ENCODE data around the gene RIN3.

Gene RIN3

GRCh38 chr14:92575061-92575747, 61.6 kb downstream of the RIN3 start:
- DNase-seq (ENCODE audit: low read depth in 2 of 2), result no peak

GRCh38 chr14:92575748-92576303, 62.2 kb downstream of the RIN3 start:
- no peak for DNase-seq (ENCODE audit: low read depth in 2 of 2)

- DNase-seq (ENCODE audit: low read depth in 2 of 2), result no peak
Measured at GRCh38 chr14:92577321-92577742, 63.8 kb downstream of the RIN3 start.

GRCh38 chr14:92578511-92578910, 64.9 kb downstream of the RIN3 start:
- no peak for DNase-seq (ENCODE audit: low read depth in 2 of 2)

GRCh38 chr14:92579244-92579936, 65.8 kb downstream of the RIN3 start:
- no peak for DNase-seq (ENCODE audit: low read depth in 2 of 2)

GRCh38 chr14:92581206-92581605, 67.6 kb downstream of the RIN3 start:
- DNase-seq (ENCODE audit: low read depth in 2 of 2), result no peak

- no peak for DNase-seq (ENCODE audit: low read depth in 2 of 2)
Measured at GRCh38 chr14:92581966-92582566, 68.5 kb downstream of the RIN3 start.

- no peak for DNase-seq (ENCODE audit: low read depth in 2 of 2)
Measured at GRCh38 chr14:92582706-92583452, 69.3 kb downstream of the RIN3 start.

- no peak for DNase-seq (ENCODE audit: low read depth in 2 of 2)
Measured at GRCh38 chr14:92584220-92584619, 70.6 kb downstream of the RIN3 start.

- no peak for DNase-seq (ENCODE audit: low read depth in 2 of 2)
Measured at GRCh38 chr14:92584816-92585215, 71.2 kb downstream of the RIN3 start.

GRCh38 chr14:92585981-92586937, 72.7 kb downstream of the RIN3 start:
- no peak for DNase-seq (ENCODE audit: low read depth in 2 of 2)

GRCh38 chr14:92586963-92587699, 73.5 kb downstream of the RIN3 start:
- DNase-seq (ENCODE audit: low read depth in 2 of 2), result no peak

- DNase-seq (ENCODE audit: low read depth in 2 of 2), result no peak
Measured at GRCh38 chr14:92587700-92588085, 74.1 kb downstream of the RIN3 start.

- no peak for DNase-seq (ENCODE audit: low read depth in 2 of 2)
Measured at GRCh38 chr14:92589213-92589852, 75.8 kb downstream of the RIN3 start.

GRCh38 chr14:92590176-92590575, 76.6 kb downstream of the RIN3 start:
- DNase-seq (ENCODE audit: low read depth in 2 of 2), result no peak

- no peak for DNase-seq (ENCODE audit: low read depth in 2 of 2)
Measured at GRCh38 chr14:92590941-92591340, 77.4 kb downstream of the RIN3 start.

GRCh38 chr14:92591346-92591745, 77.8 kb downstream of the RIN3 start:
- no peak for DNase-seq (ENCODE audit: low read depth in 2 of 2)

GRCh38 chr14:92595267-92595666, 81.7 kb downstream of the RIN3 start:
- DNase-seq (ENCODE audit: low read depth in 2 of 2), result no peak

- DNase-seq (ENCODE audit: low read depth in 2 of 2), result no peak
Measured at GRCh38 chr14:92596331-92596907, 82.8 kb downstream of the RIN3 start.
